GM12872 (cell line): Measurements from ENCODE around the gene ABHD14A.

Source experiments
- TF ChIP-seq, protein P1 (sequence below): IDR thresholded peaks from 3 replicates; pipeline ENCODE4 v1.5.1; 2011; ENCODE audit warnings: low read depth, mild to moderate bottlenecking, low read length, moderate library complexity; ENCODE audit not compliant: insufficient read depth

Gene ABHD14A

DNA sequence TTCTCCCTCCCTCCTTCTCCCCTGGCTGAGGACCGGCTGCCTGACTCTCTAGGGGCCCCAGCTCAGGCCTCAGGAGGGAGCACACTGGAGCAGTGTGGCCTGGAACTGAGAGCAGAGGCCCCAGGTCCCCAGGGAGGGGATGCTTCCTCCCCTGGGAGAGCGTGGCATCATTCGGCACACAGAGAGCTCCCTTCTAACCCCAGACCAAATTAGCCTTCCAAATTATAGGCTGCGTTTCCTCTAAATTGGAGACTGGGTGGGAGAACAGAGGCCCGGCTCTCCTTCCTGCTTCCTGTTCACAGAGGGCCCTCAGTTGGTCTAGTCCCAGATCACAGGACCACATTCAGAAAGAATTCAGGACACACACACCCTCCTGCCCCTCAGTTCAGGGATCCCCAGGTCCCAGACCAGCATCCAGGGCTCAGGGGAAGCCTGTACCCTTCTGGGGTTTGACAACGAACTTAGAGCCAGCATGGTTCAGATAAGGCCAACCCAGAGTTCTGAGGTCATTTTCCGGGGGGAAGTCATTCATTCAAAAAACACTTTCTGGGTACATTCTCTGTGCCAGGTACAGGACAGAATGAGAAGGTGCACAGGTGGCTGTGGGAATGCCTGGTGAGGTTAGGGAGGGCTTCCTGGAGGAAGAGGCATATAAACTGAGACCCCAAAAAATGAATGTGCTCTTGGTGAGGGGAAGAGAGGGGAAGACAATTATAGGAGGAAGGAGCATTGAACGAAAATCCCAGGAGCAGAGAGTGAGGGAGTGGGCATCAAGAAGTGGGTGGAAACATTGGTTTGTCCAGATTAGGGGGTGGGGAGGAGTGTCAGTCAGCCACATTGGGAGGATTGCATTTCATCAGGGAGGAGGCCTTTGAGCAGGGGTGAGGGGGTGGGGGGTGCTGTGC is 49.2 kb downstream of the ABHD14A start:
- TF ChIP-seq, protein P1, sequence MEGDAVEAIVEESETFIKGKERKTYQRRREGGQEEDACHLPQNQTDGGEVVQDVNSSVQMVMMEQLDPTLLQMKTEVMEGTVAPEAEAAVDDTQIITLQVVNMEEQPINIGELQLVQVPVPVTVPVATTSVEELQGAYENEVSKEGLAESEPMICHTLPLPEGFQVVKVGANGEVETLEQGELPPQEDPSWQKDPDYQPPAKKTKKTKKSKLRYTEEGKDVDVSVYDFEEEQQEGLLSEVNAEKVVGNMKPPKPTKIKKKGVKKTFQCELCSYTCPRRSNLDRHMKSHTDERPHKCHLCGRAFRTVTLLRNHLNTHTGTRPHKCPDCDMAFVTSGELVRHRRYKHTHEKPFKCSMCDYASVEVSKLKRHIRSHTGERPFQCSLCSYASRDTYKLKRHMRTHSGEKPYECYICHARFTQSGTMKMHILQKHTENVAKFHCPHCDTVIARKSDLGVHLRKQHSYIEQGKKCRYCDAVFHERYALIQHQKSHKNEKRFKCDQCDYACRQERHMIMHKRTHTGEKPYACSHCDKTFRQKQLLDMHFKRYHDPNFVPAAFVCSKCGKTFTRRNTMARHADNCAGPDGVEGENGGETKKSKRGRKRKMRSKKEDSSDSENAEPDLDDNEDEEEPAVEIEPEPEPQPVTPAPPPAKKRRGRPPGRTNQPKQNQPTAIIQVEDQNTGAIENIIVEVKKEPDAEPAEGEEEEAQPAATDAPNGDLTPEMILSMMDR = no peak

DNA sequence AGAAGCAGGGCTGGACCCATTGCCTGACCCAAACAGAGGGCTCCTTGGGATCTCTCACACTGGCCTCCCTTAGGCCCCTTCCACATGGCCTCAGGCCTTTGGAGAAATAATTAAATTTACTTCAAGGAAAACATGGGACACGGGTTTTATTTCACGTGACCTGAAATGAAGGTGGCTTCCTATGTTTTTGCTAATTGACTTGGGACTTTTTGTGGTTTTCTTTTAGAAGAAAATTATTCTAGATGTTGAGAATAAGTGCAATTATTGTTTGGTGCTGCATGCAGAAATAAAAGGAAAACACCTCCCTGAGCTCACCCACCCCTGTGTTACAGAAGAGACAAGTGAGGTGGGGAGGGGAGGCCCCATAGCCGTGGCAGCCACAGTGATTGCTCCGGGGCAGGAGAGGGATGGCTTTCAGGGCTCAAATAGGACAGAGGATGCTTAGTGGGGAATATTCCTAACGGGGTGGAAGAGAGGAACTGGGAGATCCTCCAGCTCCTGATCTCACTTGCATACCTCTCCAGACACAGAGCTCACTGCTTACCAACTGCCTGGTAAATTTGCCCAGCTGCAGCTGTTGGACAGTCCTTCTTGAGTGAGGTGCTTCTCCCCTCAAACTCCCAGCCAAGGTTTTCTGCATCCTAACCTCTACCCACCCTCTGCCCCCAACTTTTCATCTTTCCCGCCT is 50.0 kb downstream of the ABHD14A start:
- TF ChIP-seq, protein P1 = no peak

DNA sequence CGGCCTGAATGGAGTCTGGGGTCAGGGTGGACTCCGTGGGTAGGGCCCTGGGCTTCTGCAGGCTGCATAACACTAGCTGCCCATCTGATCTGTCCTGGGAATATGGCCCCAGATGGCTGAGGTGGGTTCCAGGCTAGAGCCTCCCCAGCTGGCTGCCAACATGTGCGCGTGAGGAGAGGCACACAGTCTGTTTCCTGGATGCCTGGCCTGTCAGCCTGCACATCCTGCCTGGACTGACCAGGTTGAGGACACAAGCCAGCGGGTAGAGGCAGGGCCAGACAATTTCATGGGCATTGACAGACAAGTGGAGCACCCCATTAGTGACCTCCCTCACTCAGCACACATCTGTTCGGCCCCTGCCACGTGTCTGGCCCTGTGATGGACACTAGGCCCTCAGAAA is 50.6 kb downstream of the ABHD14A start:
- TF ChIP-seq, protein P1 = no peak

DNA sequence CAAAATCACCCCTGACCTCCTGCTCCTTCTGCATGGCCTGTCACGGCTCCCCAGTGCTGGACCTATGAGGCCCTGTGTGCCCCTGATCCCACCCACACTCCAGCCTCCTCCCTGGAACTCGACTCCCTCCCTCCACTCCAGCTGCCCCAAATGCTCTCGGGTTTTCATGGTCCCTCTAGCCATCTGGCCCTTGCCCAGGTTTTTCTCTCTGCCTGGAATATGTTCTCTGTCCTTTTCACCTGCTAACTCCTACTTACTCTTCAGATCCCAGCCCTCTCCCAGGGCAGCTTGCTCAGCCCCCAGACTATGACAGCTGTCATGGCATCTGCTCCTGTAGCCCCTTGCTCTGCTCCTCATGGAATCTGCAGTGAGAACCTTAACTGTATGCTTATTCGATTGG is 51.2 kb downstream of the ABHD14A start:
- TF ChIP-seq, protein P1 = no peak

DNA sequence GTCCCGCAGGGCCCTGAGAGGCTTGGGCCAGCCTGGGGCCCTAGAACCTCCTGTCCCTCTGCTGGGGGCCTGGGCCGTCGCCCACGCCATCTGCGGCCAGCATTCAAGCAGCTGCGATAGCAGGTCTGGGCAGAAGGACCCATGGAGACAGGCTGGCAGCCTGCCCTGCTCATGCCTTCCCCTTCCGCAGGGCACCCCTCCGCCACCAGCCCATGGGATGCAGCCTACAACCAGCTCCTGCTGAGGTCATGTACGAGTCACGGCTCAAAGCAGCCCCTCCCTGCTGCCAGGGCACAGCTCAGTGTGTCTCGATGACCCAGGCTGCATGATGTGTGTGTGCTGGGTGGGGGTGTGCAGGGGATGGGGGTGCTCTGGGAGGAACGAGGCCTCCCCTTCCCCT is 53.7 kb downstream of the ABHD14A start:
- TF ChIP-seq, protein P1 = no peak

DNA sequence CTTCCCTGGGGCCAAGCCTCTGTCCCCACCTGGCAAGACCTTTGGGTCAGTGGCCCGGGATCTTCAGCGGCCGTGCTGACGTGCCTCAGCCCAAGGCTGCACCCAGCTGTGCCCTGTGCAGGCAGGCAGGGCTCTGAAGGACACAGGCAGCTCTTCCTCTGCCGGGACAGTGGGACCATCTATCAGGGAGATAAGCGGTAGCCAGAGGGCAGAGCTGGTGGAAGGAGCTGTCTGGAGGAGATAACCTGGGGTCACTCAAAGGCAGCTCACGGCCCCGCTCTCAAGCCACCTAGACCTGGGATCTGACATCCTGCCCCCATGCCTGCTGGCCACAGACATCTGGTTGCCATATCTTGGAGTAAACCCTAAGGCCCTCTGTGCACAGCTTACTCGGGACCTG is 54.2 kb downstream of the ABHD14A start:
- TF ChIP-seq, protein P1 = no peak

DNA sequence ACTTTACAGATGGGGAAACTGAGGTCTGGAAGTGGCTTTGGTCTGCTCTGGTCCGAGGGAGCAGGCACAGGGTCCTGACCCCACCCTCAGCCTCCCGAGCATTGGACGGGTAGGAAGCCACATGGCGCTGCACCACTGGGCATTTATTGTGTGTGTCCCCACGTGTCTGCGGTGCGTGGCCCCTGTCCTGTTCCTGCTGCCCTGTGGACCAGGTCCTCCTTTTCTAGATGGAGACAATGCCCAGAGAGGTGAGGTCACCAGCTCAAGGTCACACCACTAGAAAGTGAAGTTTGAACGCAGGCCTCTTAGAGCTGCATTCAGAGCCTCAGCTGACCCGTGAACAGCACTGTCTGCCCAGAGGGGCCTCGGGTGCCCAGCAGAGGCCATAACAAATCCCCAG is 54.7 kb downstream of the ABHD14A start:
- TF ChIP-seq, protein P1 = no peak
